Calu3 (cell line): ENCODE results near the gene ARFGEF3. TPM values are rescaled to one million over a fixed set of nuclear protein-coding genes. Genes with fewer than 3 reads are reported as not detected.

Experiments used
- BruUV-seq: library from RNA; stranded (reverse); fragments of 400-500 nt; replicated peaks from 2 replicates; lab custom pipeline; 2021; lab: Mats Ljungman, UMichigan
- CTCF ChIA-PET: fragments of 300-600 bp; sonication (Branson Sonifier 250); formaldehyde crosslinking; loops from one replicate; lab custom pipeline; 2022; ENCODE audit warnings: antibody characterized with exemption; lab: Charles Lee
- DNase-seq: peaks from one replicate; pipeline ENCODE4 v3.0.0; 2022
- H3K27ac Mint-ChIP-seq: one replicate; pipeline ENCODE4 v1.8.0; 2022; ENCODE audit warnings: mixed read lengths; ENCODE audit not compliant: unreplicated experiment
- H3K27me3 Mint-ChIP-seq: one replicate; pipeline ENCODE4 v1.8.0; 2022; ENCODE audit warnings: mixed read lengths; ENCODE audit not compliant: unreplicated experiment
- H3K36me3 Mint-ChIP-seq: one replicate; pipeline ENCODE4 v1.8.0; 2022; ENCODE audit warnings: mild to moderate bottlenecking, moderate library complexity, mixed read lengths; ENCODE audit not compliant: insufficient read depth, unreplicated experiment
- H3K4me1 Mint-ChIP-seq: one replicate; pipeline ENCODE4 v1.8.0; 2022; ENCODE audit warnings: mild to moderate bottlenecking, low read depth, mixed read lengths; ENCODE audit not compliant: unreplicated experiment
- H3K4me3 Mint-ChIP-seq: one replicate; pipeline ENCODE4 v1.8.0; 2022; ENCODE audit warnings: mild to moderate bottlenecking, low read depth, moderate library complexity, mixed read lengths; ENCODE audit not compliant: unreplicated experiment
- H3K9me3 Mint-ChIP-seq: one replicate; pipeline ENCODE4 v1.8.0; 2022; ENCODE audit warnings: low read depth, mixed read lengths; ENCODE audit not compliant: unreplicated experiment
- intact Hi-C: fragments of 100-400 bp; cut with micrococcal nuclease; formaldehyde crosslinking; loops from one replicate; pipeline ENCODE4 v1.10.0; 2022; ENCODE audit not compliant: unreplicated experiment
- total RNA-seq: library from RNA; stranded (reverse); gene quantifications from 2 replicates; pipeline ENCODE4 v1.2.3, GENCODE V29; 2022
- TF ChIP-seq, protein P1 (sequence below): fragments of 200-600 bp; IDR thresholded peaks from one replicate; pipeline ENCODE4 v1.8.0; 2022; ENCODE audit warnings: antibody characterized with exemption; ENCODE audit not compliant: unreplicated experiment

Gene ARFGEF3
- total RNA-seq, 1 experiment from 2014 or later, result 16.3 TPM

DNA sequence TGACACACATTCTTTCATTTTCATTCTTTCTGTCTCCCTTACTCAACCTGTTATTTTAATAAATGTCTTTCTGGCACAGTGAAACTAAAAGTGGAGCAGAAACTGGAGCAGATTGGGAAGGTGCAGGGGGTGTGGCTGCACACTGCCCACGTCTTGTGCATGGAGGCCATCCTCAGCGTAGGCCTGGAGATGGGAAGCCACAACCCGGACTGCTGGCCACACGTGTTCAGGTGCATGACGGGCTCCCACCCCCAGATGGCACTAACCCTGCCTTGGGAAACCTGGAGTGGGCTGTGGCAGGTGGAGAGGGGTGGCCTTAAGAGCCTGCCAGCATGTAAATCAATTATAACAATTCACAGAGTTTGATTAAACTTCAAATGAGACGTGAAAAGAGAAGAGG is 128.0 kb downstream of the ARFGEF3 start:
- BruUV-seq, result no TSS peak
- peak; percentile 45 for DNase-seq
- intact Hi-C loops, result loop anchor here (5.0 to 10.0 kb wide), 3 partner anchors 115 to 285 kb away; partner anchors contain the start of gene HEBP2
- Mint-ChIP-seq H3K27me3 (no peaks in the 10 kb centered on the region), H3K4me3 (no peak overlapping the region), H3K4me1 (peaks cover 8% of the 10 kb centered on the region), H3K9me3 (no peaks in the 10 kb centered on the region), H3K27ac (no peak overlapping the region), H3K36me3 (no peaks in the 10 kb centered on the region)
- TF ChIP-seq, protein P1, sequence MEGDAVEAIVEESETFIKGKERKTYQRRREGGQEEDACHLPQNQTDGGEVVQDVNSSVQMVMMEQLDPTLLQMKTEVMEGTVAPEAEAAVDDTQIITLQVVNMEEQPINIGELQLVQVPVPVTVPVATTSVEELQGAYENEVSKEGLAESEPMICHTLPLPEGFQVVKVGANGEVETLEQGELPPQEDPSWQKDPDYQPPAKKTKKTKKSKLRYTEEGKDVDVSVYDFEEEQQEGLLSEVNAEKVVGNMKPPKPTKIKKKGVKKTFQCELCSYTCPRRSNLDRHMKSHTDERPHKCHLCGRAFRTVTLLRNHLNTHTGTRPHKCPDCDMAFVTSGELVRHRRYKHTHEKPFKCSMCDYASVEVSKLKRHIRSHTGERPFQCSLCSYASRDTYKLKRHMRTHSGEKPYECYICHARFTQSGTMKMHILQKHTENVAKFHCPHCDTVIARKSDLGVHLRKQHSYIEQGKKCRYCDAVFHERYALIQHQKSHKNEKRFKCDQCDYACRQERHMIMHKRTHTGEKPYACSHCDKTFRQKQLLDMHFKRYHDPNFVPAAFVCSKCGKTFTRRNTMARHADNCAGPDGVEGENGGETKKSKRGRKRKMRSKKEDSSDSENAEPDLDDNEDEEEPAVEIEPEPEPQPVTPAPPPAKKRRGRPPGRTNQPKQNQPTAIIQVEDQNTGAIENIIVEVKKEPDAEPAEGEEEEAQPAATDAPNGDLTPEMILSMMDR, result no peak
- CTCF ChIA-PET, result no interaction called here

DNA sequence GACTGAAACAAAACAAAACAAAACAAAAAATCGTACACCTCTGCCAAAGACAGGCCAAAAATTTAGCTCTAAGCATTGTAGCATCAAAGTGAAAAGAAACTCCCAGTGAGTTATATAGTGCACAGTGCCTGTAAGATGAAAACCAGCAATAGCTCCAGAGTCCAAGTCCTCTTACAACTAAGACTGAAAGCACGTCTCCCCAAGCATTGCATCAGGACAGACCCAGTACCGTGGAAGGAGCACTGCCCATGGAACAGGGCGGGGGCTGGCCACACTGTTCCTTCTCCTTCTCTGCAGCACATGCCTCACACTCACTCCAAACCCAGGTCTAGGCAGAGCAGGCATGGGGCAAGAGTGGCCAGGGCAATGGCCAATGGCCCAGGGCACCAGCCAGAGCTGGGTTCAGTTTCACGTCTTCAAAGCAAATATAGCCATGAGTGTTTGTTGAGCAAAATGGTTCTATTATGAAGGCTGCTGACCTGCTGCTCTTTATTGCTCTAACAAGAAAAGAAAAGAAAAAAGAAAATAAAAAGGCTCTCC is 128.8 kb downstream of the ARFGEF3 start:
- H3K4me3 Mint-ChIP-seq, result no peak overlapping the region
- no peaks in the 10 kb centered on the region for H3K9me3 Mint-ChIP-seq
- no TSS peak for BruUV-seq
- no peak for DNase-seq
- H3K36me3 Mint-ChIP-seq, result no peaks in the 10 kb centered on the region
- intact Hi-C loops, result no loop called here
- no peak overlapping the region for H3K27ac Mint-ChIP-seq
- no peaks in the 10 kb centered on the region for H3K27me3 Mint-ChIP-seq
- CTCF ChIA-PET, result no interaction called here
- TF ChIP-seq, protein P1, result no peak
- peaks cover 8% of the 10 kb centered on the region for H3K4me1 Mint-ChIP-seq

DNA sequence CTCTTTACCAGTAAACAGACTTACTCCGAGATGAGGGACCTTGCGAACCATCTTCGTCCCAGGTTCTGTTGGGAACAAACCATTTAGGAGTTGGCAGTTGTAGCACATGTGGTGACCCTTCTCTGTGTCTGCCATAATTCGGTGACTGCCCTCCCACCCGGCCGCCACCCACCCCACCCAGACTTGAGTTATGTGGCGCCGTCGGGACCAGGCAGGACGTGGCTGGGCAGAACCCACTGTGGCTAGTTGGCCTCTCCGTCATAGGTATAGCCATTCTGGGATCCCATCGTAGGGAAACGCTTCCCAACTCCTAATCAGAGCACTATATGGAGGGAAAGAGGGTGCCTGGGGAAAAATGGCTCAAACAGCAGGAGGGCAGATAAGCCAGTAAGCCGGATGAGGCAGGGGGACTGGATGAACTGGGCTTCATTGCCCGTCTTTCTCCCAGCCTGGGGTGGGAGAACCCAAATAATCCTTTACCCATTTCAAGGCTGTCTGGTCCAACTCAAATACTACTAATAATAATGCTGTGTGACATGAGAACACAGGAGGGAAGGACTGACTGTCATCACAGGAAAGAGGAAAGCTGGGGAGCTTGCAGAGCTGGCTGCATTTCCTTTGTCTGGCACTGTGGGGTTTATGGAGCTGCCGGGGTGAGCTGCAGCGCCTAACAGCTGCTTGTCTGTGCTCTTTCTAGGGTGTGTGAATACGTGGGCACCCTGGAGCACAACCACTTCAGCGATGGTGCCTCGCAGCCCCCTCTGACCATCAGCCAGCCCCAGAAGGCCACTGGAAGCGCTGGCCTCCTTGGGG is 129.5 kb downstream of the ARFGEF3 start:
- Mint-ChIP-seq H3K9me3 (no peaks in the 10 kb centered on the region), H3K4me3 (no peak overlapping the region), H3K27me3 (no peaks in the 10 kb centered on the region), H3K27ac (no peak overlapping the region), H3K4me1 (peaks cover 8% of the 10 kb centered on the region), H3K36me3 (no peaks in the 10 kb centered on the region)
- no TSS peak for BruUV-seq
- TF ChIP-seq, protein P1, result no peak
- no peak for DNase-seq
- CTCF ChIA-PET, result no interaction called here
- intact Hi-C loops, result no loop called here

DNA sequence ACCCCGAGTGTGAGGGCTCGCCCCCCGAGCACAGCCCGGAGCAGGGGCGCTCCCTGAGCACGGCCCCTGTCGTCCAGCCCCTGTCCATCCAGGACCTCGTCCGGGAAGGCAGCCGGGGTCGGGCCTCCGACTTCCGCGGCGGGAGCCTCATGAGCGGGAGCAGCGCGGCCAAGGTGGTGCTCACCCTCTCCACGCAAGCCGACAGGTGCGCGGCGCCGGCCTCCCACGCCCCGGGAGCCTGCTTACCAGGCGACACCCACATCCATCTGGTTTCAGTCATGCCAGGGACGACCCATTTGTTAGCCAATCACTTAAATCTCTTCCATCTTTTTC is 130.1 kb downstream of the ARFGEF3 start:
- peaks cover 8% of the 10 kb centered on the region for H3K4me1 Mint-ChIP-seq
- H3K36me3 Mint-ChIP-seq, result no peaks in the 10 kb centered on the region
- H3K27ac Mint-ChIP-seq, result no peak overlapping the region
- intact Hi-C loops, result no loop called here
- DNase-seq, result no peak
- no peak overlapping the region for H3K4me3 Mint-ChIP-seq
- H3K9me3 Mint-ChIP-seq, result no peaks in the 10 kb centered on the region
- H3K27me3 Mint-ChIP-seq, result no peaks in the 10 kb centered on the region
- CTCF ChIA-PET, result no interaction called here
- BruUV-seq, result no TSS peak
- TF ChIP-seq, protein P1, result no peak
